DOHH2 (cell line): Measurements from ENCODE around the gene PRKAR1B.

Experiments
- EZH2phosphoT487 ChIP-seq: fragments of 200-600 bp; sonication (generic); IDR thresholded peaks from 2 replicates; pipeline ENCODE4 v1.6.1; 2017; ENCODE audit warnings: borderline replicate concordance, mild to moderate bottlenecking, antibody characterized with exemption, low read length, moderate library complexity, mixed read lengths
- TF ChIP-seq, protein P1 (sequence below): fragments of 200-600 bp; sonication (generic); IDR thresholded peaks from one replicate; pipeline ENCODE4 v1.5.1; 2014; ENCODE audit warnings: antibody characterized with exemption, mild to moderate bottlenecking, low read depth, low read length; ENCODE audit not compliant: poor library complexity, severe bottlenecking

DNA sequence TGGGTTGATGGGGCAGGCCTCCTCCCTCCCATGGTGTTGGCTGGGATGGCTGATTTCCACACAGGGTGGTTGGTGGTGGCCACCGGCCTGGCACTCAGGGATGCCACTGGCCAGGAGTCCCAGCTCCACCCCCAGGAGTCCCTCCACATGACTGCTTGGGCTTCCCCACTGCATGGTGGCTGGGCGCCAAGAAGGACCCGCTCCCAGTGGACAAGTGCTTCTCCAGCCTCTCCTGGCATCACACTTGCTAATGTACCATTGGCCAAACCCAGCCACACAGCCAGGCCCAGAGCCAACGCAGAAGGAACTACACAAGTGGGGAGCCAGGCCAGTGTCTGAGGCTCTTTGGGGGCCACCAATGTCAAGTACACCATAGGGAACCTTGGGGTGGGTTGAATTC lies 74.2 kb downstream of the PRKAR1B start:
- TF ChIP-seq, protein P1, sequence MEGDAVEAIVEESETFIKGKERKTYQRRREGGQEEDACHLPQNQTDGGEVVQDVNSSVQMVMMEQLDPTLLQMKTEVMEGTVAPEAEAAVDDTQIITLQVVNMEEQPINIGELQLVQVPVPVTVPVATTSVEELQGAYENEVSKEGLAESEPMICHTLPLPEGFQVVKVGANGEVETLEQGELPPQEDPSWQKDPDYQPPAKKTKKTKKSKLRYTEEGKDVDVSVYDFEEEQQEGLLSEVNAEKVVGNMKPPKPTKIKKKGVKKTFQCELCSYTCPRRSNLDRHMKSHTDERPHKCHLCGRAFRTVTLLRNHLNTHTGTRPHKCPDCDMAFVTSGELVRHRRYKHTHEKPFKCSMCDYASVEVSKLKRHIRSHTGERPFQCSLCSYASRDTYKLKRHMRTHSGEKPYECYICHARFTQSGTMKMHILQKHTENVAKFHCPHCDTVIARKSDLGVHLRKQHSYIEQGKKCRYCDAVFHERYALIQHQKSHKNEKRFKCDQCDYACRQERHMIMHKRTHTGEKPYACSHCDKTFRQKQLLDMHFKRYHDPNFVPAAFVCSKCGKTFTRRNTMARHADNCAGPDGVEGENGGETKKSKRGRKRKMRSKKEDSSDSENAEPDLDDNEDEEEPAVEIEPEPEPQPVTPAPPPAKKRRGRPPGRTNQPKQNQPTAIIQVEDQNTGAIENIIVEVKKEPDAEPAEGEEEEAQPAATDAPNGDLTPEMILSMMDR, result no peak
- no peak for TF ChIP-seq EZH2phosphoT487
